ENCODE results near the gene GREB1L. TPM values are rescaled to one million over a fixed set of nuclear protein-coding genes. Genes with fewer than 3 reads are reported as not detected.

Gene GREB1L
- total and polyA plus RNA-seq, 2 of the 13 experiments (the other 11 are each of a cell fraction or from before 2014, with no cell fraction given), result 0.17 to 0.66 TPM

DNA sequence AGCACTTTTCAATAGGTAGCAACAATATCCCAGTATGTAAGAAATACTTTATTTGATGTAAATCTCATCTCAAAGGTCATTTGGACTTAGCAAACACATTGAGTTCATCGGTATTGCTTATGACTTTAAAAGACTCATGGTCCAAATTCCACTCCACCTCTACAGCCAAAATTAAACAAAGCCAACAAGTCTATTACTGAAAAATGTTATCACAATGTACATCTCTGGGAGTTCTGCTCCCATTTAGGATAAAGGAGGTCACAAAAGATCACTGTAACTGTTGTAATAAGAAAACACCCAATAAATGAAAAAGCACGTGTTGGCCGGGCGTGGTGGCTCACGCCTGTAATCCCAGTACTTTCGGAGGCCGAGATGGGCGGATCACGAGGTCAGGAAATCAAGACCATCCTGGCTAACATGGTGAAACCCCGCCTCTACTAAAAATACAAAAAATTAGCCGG is 308.5 kb downstream of the GREB1L start (continued):
- TF ChIP-seq MNT (IDR thresholded peaks at IDR 0.05), result peak; percentile 85
- TF ChIP-seq, protein P1, sequence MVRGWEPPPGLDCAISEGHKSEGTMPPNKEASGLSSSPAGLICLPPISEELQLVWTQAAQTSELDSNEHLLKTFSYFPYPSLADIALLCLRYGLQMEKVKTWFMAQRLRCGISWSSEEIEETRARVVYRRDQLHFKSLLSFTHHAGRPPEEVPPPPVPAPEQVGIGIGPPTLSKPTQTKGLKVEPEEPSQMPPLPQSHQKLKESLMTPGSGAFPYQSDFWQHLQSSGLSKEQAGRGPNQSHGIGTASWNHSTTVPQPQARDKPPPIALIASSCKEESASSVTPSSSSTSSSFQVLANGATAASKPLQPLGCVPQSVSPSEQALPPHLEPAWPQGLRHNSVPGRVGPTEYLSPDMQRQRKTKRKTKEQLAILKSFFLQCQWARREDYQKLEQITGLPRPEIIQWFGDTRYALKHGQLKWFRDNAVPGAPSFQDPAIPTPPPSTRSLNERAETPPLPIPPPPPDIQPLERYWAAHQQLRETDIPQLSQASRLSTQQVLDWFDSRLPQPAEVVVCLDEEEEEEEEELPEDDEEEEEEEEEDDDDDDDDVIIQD (CRISPR knock-in tag; IDR thresholded peaks at IDR 0.05; ENCODE audit: low read depth), result peak; percentile 73; the same call in 1 of the 2 replicates
- TF ChIP-seq USF2 (IDR thresholded peaks at IDR 0.05; ENCODE audit: low read depth, low read length), result no peak
- peak; percentile 64; the same call in 1 of the 2 replicates for TF ChIP-seq USF2 (CRISPR knock-in tag; IDR thresholded peaks at IDR 0.05; ENCODE audit: borderline replicate concordance)
- peak; percentile 89 for TF ChIP-seq MIXL1 (CRISPR knock-in tag; IDR thresholded peaks at IDR 0.05)
- TF ChIP-seq DMAP1 (CRISPR knock-in tag; IDR thresholded peaks at IDR 0.05), result peak; percentile 86
- peak; percentile 32; the same call in 1 of the 2 replicates for TF ChIP-seq FOXO1 (CRISPR knock-in tag; IDR thresholded peaks at IDR 0.05)
- TF ChIP-seq, protein P2, sequence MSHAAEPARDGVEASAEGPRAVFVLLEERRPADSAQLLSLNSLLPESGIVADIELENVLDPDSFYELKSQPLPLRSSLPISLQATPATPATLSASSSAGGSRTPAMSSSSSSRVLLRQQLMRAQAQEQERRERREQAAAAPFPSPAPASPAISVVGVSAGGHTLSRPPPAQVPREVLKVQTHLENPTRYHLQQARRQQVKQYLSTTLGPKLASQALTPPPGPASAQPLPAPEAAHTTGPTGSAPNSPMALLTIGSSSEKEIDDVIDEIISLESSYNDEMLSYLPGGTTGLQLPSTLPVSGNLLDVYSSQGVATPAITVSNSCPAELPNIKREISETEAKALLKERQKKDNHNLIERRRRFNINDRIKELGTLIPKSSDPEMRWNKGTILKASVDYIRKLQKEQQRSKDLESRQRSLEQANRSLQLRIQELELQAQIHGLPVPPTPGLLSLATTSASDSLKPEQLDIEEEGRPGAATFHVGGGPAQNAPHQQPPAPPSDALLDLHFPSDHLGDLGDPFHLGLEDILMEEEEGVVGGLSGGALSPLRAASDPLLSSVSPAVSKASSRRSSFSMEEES (CRISPR knock-in tag; IDR thresholded peaks at IDR 0.05), result peak; percentile 90
- TF ChIP-seq, protein P3, sequence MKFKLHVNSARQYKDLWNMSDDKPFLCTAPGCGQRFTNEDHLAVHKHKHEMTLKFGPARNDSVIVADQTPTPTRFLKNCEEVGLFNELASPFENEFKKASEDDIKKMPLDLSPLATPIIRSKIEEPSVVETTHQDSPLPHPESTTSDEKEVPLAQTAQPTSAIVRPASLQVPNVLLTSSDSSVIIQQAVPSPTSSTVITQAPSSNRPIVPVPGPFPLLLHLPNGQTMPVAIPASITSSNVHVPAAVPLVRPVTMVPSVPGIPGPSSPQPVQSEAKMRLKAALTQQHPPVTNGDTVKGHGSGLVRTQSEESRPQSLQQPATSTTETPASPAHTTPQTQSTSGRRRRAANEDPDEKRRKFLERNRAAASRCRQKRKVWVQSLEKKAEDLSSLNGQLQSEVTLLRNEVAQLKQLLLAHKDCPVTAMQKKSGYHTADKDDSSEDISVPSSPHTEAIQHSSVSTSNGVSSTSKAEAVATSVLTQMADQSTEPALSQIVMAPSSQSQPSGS (CRISPR knock-in tag; IDR thresholded peaks at IDR 0.05), result peak; percentile 55; the same call in 1 of the 2 replicates
- no peak for TF ChIP-seq CREB1 (IDR thresholded peaks at IDR 0.05)
- peak; percentile 20; the same call in 1 of the 2 replicates for TF ChIP-seq CREB1 (CRISPR knock-in tag; IDR thresholded peaks at IDR 0.05)
- TF ChIP-seq POLR2AphosphoS5 (IDR thresholded peaks at IDR 0.05; ENCODE audit: low read depth, low read length), result no peak
- peak; percentile 76 for TF ChIP-seq SP5 (CRISPR knock-in tag; IDR thresholded peaks at IDR 0.05; ENCODE audit: borderline replicate concordance, low read depth)
- TF ChIP-seq ZSCAN5A (CRISPR knock-in tag; IDR thresholded peaks at IDR 0.05; ENCODE audit: borderline replicate concordance), result peak; percentile 72; the same call in 1 of the 2 replicates
- TF ChIP-seq ISL2 (CRISPR knock-in tag; IDR thresholded peaks at IDR 0.05), result peak; percentile 94
- TF ChIP-seq, protein P4, sequence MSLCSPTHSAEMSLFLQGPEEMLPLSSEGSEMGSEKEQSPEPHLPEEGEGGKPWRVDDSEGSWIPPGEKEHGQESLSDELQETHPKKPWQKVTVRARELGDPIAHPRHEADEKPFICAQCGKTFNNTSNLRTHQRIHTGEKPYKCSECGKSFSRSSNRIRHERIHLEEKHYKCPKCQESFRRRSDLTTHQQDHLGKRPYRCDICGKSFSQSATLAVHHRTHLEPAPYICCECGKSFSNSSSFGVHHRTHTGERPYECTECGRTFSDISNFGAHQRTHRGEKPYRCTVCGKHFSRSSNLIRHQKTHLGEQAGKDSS (CRISPR knock-in tag; IDR thresholded peaks at IDR 0.05; ENCODE audit: borderline replicate concordance, low read depth), result no peak
- no peak for TF ChIP-seq KAT2B (IDR thresholded peaks at IDR 0.05; ENCODE audit: borderline replicate concordance, low read depth, low read length)

All from HepG2 (cell line).